ENCODE measurements around the gene KDELR1. TPM values are rescaled to one million over a fixed set of nuclear protein-coding genes. Genes with fewer than 3 reads are reported as not detected.

The KDELR1 gene
- total and polyA plus RNA-seq, 9 of the 15 experiments (the other 6 are each of a cell fraction or from before 2014, with no cell fraction given) = 6.1 to 165 (median 58.5) TPM

DNA sequence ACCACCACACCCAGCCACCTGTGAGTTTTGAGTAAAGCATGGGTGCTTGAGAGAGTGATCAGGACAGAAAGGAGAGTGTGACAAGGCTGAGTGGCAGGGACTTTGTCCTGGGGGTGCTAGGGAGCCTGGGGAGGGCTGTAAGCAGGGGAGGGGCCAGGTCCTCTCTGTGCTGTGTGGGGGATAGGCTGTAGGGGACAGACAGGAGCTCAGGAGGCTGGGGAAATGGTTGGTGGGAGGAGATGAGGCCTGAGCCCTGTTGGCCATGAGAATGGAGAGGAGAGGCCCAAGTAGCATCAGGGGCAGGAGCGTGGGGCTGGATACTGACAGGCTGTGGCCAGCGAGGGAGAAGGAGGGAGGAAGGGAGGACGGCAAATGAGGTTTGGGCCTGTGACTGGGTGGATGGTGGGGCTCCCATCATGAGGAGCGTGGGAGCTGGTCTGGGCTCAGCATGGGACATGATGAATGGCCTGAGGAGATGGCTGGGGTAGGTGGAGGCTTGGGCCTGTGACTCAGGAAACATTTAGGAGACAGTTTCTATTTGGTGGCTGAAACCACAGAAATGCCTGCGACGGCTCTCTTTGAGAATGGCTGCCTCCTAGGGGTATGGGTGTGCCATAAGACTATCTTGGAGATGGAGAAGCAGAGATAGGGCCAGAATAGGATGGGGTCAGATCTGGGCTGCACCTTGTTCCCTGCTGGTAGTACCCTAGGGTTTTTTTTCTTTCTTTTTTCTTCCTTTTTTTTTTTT is 27.1 kb upstream of the KDELR1 start (continued):
- TF ChIP-seq SIN3B (IDR thresholded peaks at IDR 0.05; ENCODE audit: low read depth) (no peak), PURB (CRISPR knock-in tag; IDR thresholded peaks at IDR 0.05; ENCODE audit: low read depth) (no peak), RUNX1 (IDR thresholded peaks at IDR 0.05; ENCODE audit: low read depth) (no peak), TCF3 (CRISPR knock-in tag; IDR thresholded peaks at IDR 0.05) (no peak; the same call in 1 of the 2 replicates), ZC3H11A (IDR thresholded peaks at IDR 0.05; ENCODE audit: low read depth, low read length) (no peak), BHLHE40 (IDR thresholded peaks at IDR 0.05; ENCODE audit: low read length) (0 out of 2 replicates have a peak, but pooled peaks have one; percentile 4), JUN (IDR thresholded peaks at IDR 0.05; ENCODE audit: borderline replicate concordance, low read depth, low read length) (no peak), JUN (CRISPR knock-in tag; IDR thresholded peaks at IDR 0.05; ENCODE audit: borderline replicate concordance) (no peak), CBX5 (IDR thresholded peaks at IDR 0.05; ENCODE audit: borderline replicate concordance, low read depth) (no peak), ZNF354B (CRISPR knock-in tag; IDR thresholded peaks at IDR 0.05) (no peak), SMAD1 (IDR thresholded peaks at IDR 0.05; ENCODE audit: low read depth, low read length, partially characterized antibody) (no peak), ZNF445 (CRISPR knock-in tag; IDR thresholded peaks at IDR 0.05; ENCODE audit: low read depth) (no peak), HLTF (IDR thresholded peaks at IDR 0.05) (no peak)
- TF ChIP-seq, protein P1, sequence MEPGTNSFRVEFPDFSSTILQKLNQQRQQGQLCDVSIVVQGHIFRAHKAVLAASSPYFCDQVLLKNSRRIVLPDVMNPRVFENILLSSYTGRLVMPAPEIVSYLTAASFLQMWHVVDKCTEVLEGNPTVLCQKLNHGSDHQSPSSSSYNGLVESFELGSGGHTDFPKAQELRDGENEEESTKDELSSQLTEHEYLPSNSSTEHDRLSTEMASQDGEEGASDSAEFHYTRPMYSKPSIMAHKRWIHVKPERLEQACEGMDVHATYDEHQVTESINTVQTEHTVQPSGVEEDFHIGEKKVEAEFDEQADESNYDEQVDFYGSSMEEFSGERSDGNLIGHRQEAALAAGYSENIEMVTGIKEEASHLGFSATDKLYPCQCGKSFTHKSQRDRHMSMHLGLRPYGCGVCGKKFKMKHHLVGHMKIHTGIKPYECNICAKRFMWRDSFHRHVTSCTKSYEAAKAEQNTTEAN (CRISPR knock-in tag; IDR thresholded peaks at IDR 0.05) = no peak
- TF ChIP-seq, protein P2, sequence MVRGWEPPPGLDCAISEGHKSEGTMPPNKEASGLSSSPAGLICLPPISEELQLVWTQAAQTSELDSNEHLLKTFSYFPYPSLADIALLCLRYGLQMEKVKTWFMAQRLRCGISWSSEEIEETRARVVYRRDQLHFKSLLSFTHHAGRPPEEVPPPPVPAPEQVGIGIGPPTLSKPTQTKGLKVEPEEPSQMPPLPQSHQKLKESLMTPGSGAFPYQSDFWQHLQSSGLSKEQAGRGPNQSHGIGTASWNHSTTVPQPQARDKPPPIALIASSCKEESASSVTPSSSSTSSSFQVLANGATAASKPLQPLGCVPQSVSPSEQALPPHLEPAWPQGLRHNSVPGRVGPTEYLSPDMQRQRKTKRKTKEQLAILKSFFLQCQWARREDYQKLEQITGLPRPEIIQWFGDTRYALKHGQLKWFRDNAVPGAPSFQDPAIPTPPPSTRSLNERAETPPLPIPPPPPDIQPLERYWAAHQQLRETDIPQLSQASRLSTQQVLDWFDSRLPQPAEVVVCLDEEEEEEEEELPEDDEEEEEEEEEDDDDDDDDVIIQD (CRISPR knock-in tag; IDR thresholded peaks at IDR 0.05) = no peak
- TF ChIP-seq, protein P3, sequence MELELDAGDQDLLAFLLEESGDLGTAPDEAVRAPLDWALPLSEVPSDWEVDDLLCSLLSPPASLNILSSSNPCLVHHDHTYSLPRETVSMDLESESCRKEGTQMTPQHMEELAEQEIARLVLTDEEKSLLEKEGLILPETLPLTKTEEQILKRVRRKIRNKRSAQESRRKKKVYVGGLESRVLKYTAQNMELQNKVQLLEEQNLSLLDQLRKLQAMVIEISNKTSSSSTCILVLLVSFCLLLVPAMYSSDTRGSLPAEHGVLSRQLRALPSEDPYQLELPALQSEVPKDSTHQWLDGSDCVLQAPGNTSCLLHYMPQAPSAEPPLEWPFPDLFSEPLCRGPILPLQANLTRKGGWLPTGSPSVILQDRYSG (tag; conservative IDR thresholded peaks at IDR 0.05; ENCODE audit: low read depth) = no peak
- TF ChIP-seq, protein P4, sequence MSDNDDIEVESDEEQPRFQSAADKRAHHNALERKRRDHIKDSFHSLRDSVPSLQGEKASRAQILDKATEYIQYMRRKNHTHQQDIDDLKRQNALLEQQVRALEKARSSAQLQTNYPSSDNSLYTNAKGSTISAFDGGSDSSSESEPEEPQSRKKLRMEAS (CRISPR knock-in tag; IDR thresholded peaks at IDR 0.05) = peak; percentile 50; the same call in 1 of the 2 replicates
- TF ChIP-seq, protein P5, sequence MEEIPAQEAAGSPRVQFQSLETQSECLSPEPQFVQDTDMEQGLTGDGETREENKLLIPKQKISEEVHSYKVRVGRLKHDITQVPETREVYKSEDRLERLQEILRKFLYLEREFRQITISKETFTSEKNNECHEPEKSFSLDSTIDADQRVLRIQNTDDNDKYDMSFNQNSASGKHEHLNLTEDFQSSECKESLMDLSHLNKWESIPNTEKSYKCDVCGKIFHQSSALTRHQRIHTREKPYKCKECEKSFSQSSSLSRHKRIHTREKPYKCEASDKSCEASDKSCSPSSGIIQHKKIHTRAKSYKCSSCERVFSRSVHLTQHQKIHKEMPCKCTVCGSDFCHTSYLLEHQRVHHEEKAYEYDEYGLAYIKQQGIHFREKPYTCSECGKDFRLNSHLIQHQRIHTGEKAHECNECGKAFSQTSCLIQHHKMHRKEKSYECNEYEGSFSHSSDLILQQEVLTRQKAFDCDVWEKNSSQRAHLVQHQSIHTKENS (CRISPR knock-in tag; IDR thresholded peaks at IDR 0.05) = no peak
- TF ChIP-seq, protein P6, sequence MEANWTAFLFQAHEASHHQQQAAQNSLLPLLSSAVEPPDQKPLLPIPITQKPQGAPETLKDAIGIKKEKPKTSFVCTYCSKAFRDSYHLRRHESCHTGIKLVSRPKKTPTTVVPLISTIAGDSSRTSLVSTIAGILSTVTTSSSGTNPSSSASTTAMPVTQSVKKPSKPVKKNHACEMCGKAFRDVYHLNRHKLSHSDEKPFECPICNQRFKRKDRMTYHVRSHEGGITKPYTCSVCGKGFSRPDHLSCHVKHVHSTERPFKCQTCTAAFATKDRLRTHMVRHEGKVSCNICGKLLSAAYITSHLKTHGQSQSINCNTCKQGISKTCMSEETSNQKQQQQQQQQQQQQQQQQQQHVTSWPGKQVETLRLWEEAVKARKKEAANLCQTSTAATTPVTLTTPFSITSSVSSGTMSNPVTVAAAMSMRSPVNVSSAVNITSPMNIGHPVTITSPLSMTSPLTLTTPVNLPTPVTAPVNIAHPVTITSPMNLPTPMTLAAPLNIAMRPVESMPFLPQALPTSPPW (CRISPR knock-in tag; IDR thresholded peaks at IDR 0.05) = peak; percentile 80
- TF ChIP-seq, protein P7, sequence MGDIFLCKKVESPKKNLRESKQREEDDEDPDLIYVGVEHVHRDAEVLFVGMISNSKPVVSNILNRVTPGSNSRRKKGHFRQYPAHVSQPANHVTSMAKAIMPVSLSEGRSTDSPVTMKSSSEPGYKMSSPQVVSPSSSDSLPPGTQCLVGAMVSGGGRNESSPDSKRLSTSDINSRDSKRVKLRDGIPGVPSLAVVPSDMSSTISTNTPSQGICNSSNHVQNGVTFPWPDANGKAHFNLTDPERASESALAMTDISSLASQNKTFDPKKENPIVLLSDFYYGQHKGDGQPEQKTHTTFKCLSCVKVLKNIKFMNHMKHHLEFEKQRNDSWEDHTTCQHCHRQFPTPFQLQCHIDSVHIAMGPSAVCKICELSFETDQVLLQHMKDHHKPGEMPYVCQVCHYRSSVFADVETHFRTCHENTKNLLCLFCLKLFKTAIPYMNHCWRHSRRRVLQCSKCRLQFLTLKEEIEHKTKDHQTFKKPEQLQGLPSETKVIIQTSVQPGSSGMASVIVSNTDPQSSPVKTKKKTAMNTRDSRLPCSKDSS (IDR thresholded peaks at IDR 0.05; ENCODE audit: low read depth, partially characterized antibody) = no peak

Measured in K562 (cell line).